Right renal cortex interstitium (tissue), 3 donors: Measurements from ENCODE around the gene CRELD2. TPM values are rescaled to one million over a fixed set of nuclear protein-coding genes. Genes with fewer than 3 reads are reported as not detected.

Experiments used
- DNase-seq, 3 donors: peaks; one replicate each; pipeline ENCODE4 v3.0.0-alpha.2; 2013; ENCODE audit warnings: low read depth in 3 of 3, low spot score in 2 of 3
- polyA plus RNA-seq, 3 donors: library from polyadenylated mRNA; unstranded; fragments of 120-200 nt; gene quantifications; one replicate each; pipeline ENCODE4 v1.2.1, GENCODE V29; 2013; ENCODE audit not compliant: insufficient read length in 3 of 3

CRELD2 gene
- polyA plus RNA-seq, 3 donors: 23.6 to 28.5 (median 26.4) TPM

GRCh38 chr22:49886346-49887063 lies 31.9 kb upstream of the CRELD2 start:
- no peak for DNase-seq

GRCh38 chr22:49887064-49887451 lies 31.4 kb upstream of the CRELD2 start:
- no peak for DNase-seq

- DNase-seq: peak; percentile 10 to 45 (median 25)
Observed at GRCh38 chr22:49887702-49888101, 30.7 kb upstream of the CRELD2 start.

- no peak for DNase-seq
Observed at GRCh38 chr22:49889071-49889470, 29.4 kb upstream of the CRELD2 start.

- no peak for DNase-seq
Observed at GRCh38 chr22:49892226-49892899, 26.1 kb upstream of the CRELD2 start.

- DNase-seq: no peak
Observed at GRCh38 chr22:49893025-49893424, 25.4 kb upstream of the CRELD2 start.

- DNase-seq: no peak
Observed at GRCh38 chr22:49894322-49895054, 23.9 kb upstream of the CRELD2 start.

- DNase-seq: no peak
Observed at GRCh38 chr22:49896201-49896600, 22.2 kb upstream of the CRELD2 start.

- no peak for DNase-seq
Observed at GRCh38 chr22:49897015-49897684, 21.3 kb upstream of the CRELD2 start.

GRCh38 chr22:49899530-49899929 lies 18.9 kb upstream of the CRELD2 start:
- DNase-seq: no peak

- no peak for DNase-seq
Observed at GRCh38 chr22:49900441-49901230, 17.8 kb upstream of the CRELD2 start.

GRCh38 chr22:49901457-49901856 lies 17.0 kb upstream of the CRELD2 start:
- no peak for DNase-seq

GRCh38 chr22:49903322-49904039 lies 15.0 kb upstream of the CRELD2 start:
- no peak for DNase-seq

- DNase-seq: no peak
Observed at GRCh38 chr22:49904040-49904369, 14.4 kb upstream of the CRELD2 start.

GRCh38 chr22:49905465-49905864 lies 13.0 kb upstream of the CRELD2 start:
- no peak for DNase-seq

- no peak for DNase-seq
Observed at GRCh38 chr22:49906071-49906798, 12.2 kb upstream of the CRELD2 start.

GRCh38 chr22:49906799-49907290 lies 11.6 kb upstream of the CRELD2 start:
- DNase-seq: no peak

GRCh38 chr22:49907807-49908206 lies 10.6 kb upstream of the CRELD2 start:
- no peak for DNase-seq
